CD4-positive, alpha-beta T cell treated with Interleukin-17A for 1 hour (primary cell): ENCODE results near the gene PDE1A.

Experiments used
- DNase-seq: peaks from one replicate; pipeline ENCODE4 v3.0.0-alpha.2; 2020

PDE1A gene

GRCh38 chr2:182186132-182186735, 240.6 kb downstream of the PDE1A start:
- DNase-seq: peak; percentile 39

GRCh38 chr2:182182436-182182835, 244.4 kb downstream of the PDE1A start:
- DNase-seq: no peak

- DNase-seq: no peak
These were observed 245.5 kb downstream of the PDE1A start for GRCh38 chr2:182181381-182181780.

GRCh38 chr2:182179176-182179575, 247.7 kb downstream of the PDE1A start:
- DNase-seq: no peak

GRCh38 chr2:182173944-182174622, 252.8 kb downstream of the PDE1A start:
- no peak for DNase-seq

- DNase-seq: no peak
These were observed 256.5 kb downstream of the PDE1A start for GRCh38 chr2:182170341-182170740.

- DNase-seq: no peak
These were observed 259.0 kb downstream of the PDE1A start for GRCh38 chr2:182167882-182168281.

- DNase-seq: no peak
These were observed 260.0 kb downstream of the PDE1A start for GRCh38 chr2:182166841-182167240.

GRCh38 chr2:182166406-182166805, 260.4 kb downstream of the PDE1A start:
- no peak for DNase-seq

- no peak for DNase-seq
These were observed 261.6 kb downstream of the PDE1A start for GRCh38 chr2:182165202-182165601.

- DNase-seq: no peak
These were observed 262.1 kb downstream of the PDE1A start for GRCh38 chr2:182164686-182165085.

- no peak for DNase-seq
These were observed 263.0 kb downstream of the PDE1A start for GRCh38 chr2:182163878-182164277.

- DNase-seq: no peak
These were observed 278.5 kb downstream of the PDE1A start for GRCh38 chr2:182148344-182148743.

GRCh38 chr2:182144776-182145165, 282.1 kb downstream of the PDE1A start:
- DNase-seq: no peak

GRCh38 chr2:182144041-182144775, 282.6 kb downstream of the PDE1A start:
- DNase-seq: no peak

- DNase-seq: no peak
These were observed 284.8 kb downstream of the PDE1A start for GRCh38 chr2:182142062-182142461.

- DNase-seq: no peak
These were observed 292.6 kb downstream of the PDE1A start for GRCh38 chr2:182134201-182134600.

GRCh38 chr2:182133195-182133891, 293.5 kb downstream of the PDE1A start:
- no peak for DNase-seq

- no peak for DNase-seq
These were observed 294.2 kb downstream of the PDE1A start for GRCh38 chr2:182132605-182133004.

- DNase-seq: no peak
These were observed 297.8 kb downstream of the PDE1A start for GRCh38 chr2:182128821-182129707.

GRCh38 chr2:182117196-182117595, 309.6 kb downstream of the PDE1A start:
- no peak for DNase-seq

- no peak for DNase-seq
These were observed 310.1 kb downstream of the PDE1A start for GRCh38 chr2:182116774-182117173.
